TTC549 (cell line): ENCODE measurements around the gene LRRFIP1.
"Not testable (repeated sequence)": the region's sequence is repeated elsewhere in the genome, so short reads cannot be mapped to it uniquely, and the experiment has no call there.

Source experiments
- FAIRE-seq: peaks from 2 replicates; lab custom pipeline; 2012; peaks lifted over from hg19 to GRCh38; lab: Jason Lieb, UNC

The LRRFIP1 gene

GRCh38 chr2:237686659-237687136, 59.3 kb downstream of the LRRFIP1 start:
- no peak for FAIRE-seq

- no peak for FAIRE-seq
These were observed 60.7 kb downstream of the LRRFIP1 start for GRCh38 chr2:237688081-237688480.

GRCh38 chr2:237688541-237688940, 61.2 kb downstream of the LRRFIP1 start:
- not testable (repeated sequence) for FAIRE-seq

- FAIRE-seq: no peak
These were observed 62.1 kb downstream of the LRRFIP1 start for GRCh38 chr2:237689336-237690131.

GRCh38 chr2:237691029-237691907, 63.9 kb downstream of the LRRFIP1 start:
- no peak for FAIRE-seq

- FAIRE-seq: no peak
These were observed 64.7 kb downstream of the LRRFIP1 start for GRCh38 chr2:237691908-237692600.

GRCh38 chr2:237692601-237693290, 65.4 kb downstream of the LRRFIP1 start:
- no peak for FAIRE-seq

GRCh38 chr2:237693291-237693994, 66.1 kb downstream of the LRRFIP1 start:
- FAIRE-seq: no peak

- no peak for FAIRE-seq
These were observed 67.2 kb downstream of the LRRFIP1 start for GRCh38 chr2:237694415-237695194.

GRCh38 chr2:237695201-237695780, 67.9 kb downstream of the LRRFIP1 start:
- FAIRE-seq: no peak

GRCh38 chr2:237696461-237696860, 69.1 kb downstream of the LRRFIP1 start:
- FAIRE-seq: no peak

- no peak for FAIRE-seq
These were observed 70.4 kb downstream of the LRRFIP1 start for GRCh38 chr2:237697586-237698357.

- FAIRE-seq: no peak
These were observed 70.9 kb downstream of the LRRFIP1 start for GRCh38 chr2:237698358-237698694.

- no peak for FAIRE-seq
These were observed 72.6 kb downstream of the LRRFIP1 start for GRCh38 chr2:237699870-237700511.

GRCh38 chr2:237700512-237701032, 73.2 kb downstream of the LRRFIP1 start:
- FAIRE-seq: no peak

- no peak for FAIRE-seq
These were observed 73.9 kb downstream of the LRRFIP1 start for GRCh38 chr2:237701033-237701858.

- no peak for FAIRE-seq
These were observed 74.5 kb downstream of the LRRFIP1 start for GRCh38 chr2:237701859-237702390.
